HG03442 (cell line): ENCODE data around the gene ACTG2.
A peak's percentile ranks its signal among the peaks of the same experiment; 100 is the strongest.
"Not testable (repeated sequence)": the region's sequence is repeated elsewhere in the genome, so short reads cannot be mapped to it uniquely, and the experiment has no call there.

Experiments
- ATAC-seq: cut with Tn5 transposase; IDR thresholded peaks from one replicate; pipeline ENCODE4 v1.9.1; 2021; ENCODE audit warnings: mild to moderate bottlenecking, moderate library complexity; ENCODE audit not compliant: unreplicated experiment

Gene ACTG2

GRCh38 chr2:73891276-73891901 is 1.4 kb upstream of the ACTG2 start:
- no peak for ATAC-seq

DNA sequence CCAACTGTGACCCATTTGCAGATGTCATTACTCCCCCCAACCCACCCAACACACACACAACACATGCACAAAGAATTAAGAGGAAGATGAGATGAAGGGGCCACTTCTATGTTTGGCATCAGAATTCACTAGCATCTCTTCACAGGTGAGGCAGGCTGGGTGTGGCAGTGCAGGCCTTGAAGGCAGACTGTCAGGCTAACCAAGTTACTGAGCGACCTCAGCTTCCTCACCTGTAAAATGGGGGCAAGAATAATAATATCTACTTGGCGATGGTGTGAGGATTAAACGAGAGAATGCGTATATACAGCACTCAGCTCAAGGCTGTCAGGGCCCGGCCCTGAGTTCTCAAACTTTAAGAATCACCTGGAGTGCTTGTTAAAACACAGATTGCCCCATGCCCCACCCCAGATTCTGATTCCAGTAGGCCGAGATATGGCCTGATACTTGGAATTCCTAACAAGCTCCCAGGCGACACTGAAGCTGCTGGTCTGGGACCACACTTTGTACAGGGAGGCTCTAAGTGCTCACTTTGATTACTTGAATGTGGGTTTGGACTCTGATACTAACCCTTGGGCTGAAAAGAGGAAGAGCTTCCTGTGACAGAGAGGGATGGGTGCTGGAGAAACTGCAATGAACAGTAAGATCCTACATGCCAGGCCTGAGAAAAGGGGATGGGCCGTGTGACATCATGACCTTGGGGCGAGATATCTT is 1.1 kb downstream of the ACTG2 start:
- no peak for ATAC-seq

DNA sequence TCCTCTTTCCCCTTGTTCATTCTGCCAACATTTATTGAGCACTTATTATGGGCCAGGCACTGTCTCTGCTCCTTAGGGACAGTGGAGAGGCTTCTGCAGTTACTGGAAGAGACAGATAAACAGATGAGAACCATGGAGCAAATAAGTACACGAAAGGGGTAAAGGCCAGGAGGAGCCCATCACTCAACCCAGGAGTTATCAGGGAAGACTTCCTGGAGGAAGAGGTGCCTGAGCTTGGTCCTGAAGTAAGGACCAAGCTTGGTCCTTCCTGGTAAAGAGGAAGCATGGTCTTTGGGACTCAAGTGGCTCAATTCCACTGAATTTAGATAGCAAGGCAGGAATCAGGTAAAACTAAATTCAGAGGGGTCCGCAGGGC is 1.7 kb downstream of the ACTG2 start:
- no peak for ATAC-seq

- ATAC-seq = no peak
Measured at GRCh38 chr2:73894877-73895276, 2.1 kb downstream of the ACTG2 start.

DNA sequence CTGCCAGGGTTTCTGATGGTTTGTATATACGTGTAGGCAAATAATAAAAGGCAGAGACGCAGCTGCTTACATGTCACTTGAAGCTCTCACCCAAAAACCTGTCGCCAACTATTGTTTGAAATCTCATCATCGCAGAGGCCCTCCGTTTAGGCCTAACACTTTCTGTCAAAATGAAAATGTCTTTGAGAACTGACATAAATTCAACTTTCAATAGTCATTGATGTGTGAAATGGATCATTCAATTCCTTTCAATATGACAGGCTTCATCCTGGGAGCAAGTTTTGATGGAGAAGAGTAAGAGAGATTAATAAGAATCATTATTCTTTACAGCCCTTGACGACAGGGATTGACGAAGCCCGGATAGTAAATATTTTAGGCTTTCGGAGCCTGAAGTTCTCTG is 2.7 kb downstream of the ACTG2 start:
- ATAC-seq = no peak

DNA sequence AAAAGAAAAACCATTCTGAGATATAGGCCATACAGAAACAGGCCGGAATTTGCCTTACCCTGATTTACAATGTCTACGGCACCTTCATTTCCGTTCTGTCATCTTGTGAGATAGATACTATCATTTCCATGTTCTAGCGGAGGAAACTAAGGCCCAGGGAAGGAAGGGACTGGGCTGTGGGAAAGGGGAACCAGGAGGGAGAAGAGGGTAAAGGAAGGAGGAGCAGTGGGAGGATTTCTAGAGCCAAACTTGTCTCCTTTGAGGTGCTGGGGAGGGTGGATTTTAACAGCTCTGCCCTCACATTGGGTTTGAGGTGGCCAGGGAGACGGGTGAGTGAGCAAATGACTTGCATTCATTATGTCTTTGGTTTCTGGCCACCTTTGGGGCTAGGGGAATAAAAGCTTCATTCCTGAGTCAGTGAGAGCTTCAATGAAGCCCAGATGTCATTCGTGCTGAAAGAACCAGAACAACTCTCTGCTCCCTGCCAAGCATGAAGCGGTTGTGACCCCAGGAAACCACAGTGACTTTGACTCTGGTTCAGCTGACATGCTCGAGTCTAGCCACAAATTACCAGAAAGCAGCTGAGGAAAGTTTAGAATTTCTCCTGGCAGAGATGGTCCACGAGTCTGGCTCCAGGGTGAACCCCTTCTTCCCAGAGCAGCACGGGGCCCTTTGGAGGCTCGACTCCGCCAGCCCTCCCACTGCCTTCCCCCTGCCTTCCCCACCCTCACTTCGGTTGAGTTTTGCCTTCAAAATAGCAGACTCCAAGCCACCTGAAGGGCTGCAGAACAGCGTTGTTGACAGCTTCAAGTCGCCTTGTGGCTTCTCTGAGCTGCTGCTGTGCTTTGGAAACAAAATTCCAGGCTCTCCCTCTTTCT is 3.8 kb downstream of the ACTG2 start:
- peak; percentile 55 for ATAC-seq

- no peak for ATAC-seq
Measured at GRCh38 chr2:73897240-73897583, 4.4 kb downstream of the ACTG2 start.

DNA sequence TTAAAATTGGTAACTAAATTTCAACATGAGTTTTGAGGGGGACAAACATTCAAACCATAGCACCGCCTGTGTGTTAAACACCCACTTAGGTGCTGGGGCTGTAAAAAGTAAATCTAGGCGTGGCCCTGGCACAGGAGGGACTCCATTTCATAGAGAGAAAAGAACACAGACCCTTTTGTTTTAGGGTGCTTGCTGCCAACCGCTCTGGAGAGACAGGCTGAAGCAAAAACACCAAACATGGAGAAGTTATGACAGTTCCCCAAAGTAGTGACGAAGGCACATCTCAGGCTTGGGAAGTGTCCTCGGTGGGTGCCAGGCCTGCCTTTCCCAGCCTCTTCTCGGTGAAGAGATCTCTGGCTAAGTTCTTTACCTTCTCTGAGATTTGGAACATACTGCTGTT is 5.1 kb downstream of the ACTG2 start:
- no peak for ATAC-seq

DNA sequence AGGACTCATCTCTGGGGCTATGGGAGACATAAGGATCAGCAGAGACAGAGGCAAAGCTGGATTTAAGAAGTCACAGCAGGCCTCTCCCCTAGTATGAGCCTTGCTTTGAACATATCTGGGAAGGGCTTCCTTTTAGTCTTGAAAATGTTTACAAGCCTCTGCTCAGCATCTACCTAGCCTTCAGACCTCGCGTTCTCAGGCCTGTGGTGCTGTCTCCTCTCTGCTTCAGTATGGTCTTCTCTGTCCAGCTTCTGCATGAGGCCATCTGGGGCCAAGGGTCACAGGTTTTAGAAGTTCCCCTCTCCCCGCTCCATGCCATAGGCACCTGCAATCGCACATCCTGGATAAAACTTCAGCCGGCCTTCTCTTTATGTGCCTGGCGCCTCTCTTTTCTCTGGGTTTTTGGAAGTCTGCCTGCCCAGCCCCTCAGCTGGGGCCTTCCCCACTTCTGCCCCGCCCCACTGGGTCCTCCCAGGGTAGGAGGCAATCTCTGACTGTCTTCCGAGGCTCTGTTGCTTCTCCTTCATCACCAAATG is 7.1 kb downstream of the ACTG2 start:
- no peak for ATAC-seq

DNA sequence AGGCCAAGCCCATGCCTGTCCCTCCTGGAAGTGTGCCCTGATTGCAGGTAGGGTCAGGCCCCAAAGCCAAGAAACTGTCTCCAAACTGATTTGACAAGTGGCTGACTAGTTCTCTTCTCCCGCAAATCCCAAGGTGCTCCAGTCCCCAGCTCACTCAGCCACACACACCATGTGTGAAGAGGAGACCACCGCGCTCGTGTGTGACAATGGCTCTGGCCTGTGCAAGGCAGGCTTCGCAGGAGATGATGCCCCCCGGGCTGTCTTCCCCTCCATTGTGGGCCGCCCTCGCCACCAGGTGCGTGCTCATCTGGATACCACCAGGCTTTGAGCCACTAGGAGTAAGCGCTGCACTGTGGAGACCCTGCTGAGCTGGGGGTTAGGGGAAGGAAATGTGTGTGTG is 8.3 kb downstream of the ACTG2 start:
- no peak for ATAC-seq

GRCh38 chr2:73902284-73902683 is 9.5 kb downstream of the ACTG2 start:
- ATAC-seq = no peak

DNA sequence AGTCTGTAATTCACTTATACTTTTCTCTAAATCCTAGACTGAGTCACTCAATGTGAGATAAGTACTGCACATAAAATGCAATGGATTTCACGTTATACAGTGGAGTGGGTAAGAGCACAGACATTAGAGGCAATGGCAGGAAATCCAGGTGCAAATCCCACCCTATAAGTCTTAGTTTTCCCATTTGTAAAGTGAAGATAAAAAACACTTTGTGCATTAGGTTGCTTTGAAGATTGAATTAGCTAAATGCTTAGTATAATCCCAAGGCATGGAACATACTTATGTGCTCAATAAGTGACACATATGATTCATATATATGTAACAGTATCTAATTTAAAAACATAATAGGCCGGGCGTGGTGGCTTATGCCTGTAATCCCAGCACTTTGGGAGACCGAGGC is 10.5 kb downstream of the ACTG2 start:
- ATAC-seq = no peak

GRCh38 chr2:73903949-73904613 is 11.3 kb downstream of the ACTG2 start:
- not testable (repeated sequence) for ATAC-seq

DNA sequence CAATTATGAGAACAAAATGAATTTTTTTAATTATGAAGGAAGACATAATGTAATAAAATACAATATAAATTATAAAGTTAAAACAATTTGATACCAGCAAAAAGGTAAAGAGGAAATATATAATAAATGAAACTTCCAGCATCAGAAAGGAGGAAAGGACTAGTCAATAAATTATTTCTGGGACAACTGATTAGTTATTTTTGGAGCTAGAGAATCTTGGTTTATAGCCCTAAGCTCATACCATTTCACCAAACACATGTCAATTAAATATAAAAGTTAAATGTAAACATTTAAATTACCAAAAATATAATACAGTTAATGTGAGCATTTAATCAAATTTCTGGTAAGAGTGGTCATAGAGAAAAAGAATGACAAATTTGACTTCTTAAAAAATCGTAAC is 12.1 kb downstream of the ACTG2 start:
- no peak for ATAC-seq

- no peak for ATAC-seq
Measured at GRCh38 chr2:73906847-73907505, 14.2 kb downstream of the ACTG2 start.

GRCh38 chr2:73907840-73908452 is 15.1 kb downstream of the ACTG2 start:
- peak; percentile 64 for ATAC-seq

DNA sequence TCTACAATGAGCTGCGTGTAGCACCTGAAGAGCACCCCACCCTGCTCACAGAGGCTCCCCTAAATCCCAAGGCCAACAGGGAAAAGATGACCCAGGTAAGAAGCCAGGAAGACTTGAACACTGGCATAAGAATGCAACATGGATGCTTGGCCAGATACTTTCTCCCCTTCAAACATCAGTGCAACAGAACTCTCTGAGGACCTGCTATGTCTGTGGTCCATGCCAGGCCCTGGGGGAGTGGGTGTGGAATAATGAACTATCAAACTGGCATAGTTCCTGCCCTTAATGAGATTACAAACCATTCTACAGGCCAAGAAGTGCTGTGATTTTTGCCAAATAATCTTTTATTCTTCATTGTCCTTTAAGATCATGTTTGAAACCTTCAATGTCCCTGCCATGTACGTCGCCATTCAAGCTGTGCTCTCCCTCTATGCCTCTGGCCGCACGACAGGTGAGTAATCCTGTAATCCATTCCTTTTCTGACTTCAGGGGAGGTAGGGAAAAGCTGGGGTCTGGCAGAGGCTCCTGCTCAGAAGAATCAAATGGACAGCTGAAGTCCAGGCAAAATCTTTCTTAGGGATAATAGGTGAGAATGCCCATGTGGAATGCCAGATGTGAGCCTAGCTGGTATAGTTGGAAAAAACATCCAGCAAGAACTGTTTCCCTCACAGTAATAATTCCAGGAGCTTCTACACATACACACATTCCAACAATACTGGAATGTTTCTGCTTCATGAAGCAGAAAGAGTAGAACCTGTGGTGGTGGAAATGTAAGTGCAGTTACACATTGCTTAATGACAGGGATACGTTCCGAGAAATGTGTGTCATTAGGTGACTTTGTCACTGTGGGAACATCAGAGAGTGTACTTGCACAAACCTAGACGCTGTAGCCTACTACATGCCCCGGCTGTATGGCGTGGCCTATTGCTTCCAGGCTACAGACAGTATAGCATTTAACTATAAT is 16.2 kb downstream of the ACTG2 start:
- no peak for ATAC-seq

GRCh38 chr2:73910873-73911547 is 18.2 kb downstream of the ACTG2 start:
- no peak for ATAC-seq
